GM13976 (cell line): Measurements from ENCODE around the gene GKN1.

Experiments
- DNase-seq: peaks from one replicate; pipeline ENCODE4 v3.0.0; 2012; ENCODE audit warnings: low spot score
- in situ Hi-C: fragments of 300-500 bp; cut with MboI; formaldehyde crosslinking; loops from one replicate; pipeline ENCODE4 v1.12.0; 2022; ENCODE audit warnings: low sequenced_read_pairs, mixed read lengths, inconsistent platforms; ENCODE audit not compliant: unreplicated experiment
- TF ChIP-seq, protein P1 (sequence below): IDR thresholded peaks from 2 replicates; pipeline ENCODE4 v1.5.1; 2012; ENCODE audit warnings: borderline replicate concordance, mild to moderate bottlenecking; ENCODE audit not compliant: insufficient read depth; ENCODE audit errors: extremely low read depth, missing control alignments, control extremely low read depth

The GKN1 gene

DNA sequence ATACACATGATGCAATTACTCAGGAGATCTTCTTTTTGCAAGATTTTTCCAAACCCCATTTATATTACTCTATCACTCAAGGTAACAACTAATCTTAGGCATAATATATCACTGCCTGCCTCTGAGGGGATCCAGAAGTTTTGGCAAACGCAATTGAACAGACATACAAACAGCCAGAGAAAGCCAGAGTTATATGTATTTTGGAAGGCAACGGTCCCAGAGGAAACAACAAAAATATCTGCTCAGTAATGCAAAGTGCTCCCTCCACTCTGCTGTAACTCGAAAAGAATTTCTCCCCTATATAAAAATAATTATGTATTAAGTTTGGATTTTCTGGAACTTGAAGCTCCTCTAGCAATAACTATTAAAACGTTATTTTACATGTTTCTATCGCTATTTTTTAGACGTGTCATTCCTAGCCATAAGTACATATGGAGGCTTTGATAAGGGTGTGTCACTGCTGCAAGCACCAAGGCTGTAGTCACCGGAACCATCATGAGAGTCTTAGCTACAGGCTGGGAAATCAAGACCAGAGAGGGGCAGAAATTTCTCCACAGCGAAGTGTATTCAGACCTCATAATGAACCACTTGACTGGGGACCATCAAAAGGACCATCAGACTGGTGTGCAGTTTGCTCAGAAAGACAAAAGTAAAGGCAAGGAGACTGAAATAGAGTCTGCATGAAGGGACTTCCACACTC is 3.7 kb upstream of the GKN1 start:
- in situ Hi-C loops = no loop called here
- TF ChIP-seq, protein P1, sequence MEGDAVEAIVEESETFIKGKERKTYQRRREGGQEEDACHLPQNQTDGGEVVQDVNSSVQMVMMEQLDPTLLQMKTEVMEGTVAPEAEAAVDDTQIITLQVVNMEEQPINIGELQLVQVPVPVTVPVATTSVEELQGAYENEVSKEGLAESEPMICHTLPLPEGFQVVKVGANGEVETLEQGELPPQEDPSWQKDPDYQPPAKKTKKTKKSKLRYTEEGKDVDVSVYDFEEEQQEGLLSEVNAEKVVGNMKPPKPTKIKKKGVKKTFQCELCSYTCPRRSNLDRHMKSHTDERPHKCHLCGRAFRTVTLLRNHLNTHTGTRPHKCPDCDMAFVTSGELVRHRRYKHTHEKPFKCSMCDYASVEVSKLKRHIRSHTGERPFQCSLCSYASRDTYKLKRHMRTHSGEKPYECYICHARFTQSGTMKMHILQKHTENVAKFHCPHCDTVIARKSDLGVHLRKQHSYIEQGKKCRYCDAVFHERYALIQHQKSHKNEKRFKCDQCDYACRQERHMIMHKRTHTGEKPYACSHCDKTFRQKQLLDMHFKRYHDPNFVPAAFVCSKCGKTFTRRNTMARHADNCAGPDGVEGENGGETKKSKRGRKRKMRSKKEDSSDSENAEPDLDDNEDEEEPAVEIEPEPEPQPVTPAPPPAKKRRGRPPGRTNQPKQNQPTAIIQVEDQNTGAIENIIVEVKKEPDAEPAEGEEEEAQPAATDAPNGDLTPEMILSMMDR = no peak
- DNase-seq = no peak

- in situ Hi-C loops = no loop called here
- no peak for DNase-seq
- TF ChIP-seq, protein P1 = no peak
Measured at GRCh38 chr2:68971591-68972231, 2.7 kb upstream of the GKN1 start.

GRCh38 chr2:68974946-68975665 is 670 bp downstream of the GKN1 start:
- no peak for DNase-seq
- TF ChIP-seq, protein P1 = no peak
- in situ Hi-C loops = no loop called here

DNA sequence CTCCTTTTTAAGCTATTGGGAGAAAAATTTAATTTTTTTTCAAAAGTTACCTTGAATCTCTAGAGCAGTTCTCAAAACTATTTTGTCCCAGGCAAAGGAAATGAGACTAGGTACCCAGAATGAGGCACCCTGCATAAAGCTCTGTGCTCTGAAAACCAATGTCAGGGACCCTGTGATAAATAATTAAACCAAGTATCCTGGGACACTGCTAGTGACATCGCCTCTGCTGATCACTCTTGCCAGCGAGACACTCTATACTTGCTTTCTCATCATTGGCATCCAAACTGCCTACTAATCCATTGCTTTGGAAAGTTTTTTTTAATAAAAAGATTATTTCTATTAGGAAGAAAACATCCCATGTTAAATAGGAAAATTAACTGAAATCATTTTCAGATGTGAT is 1.4 kb downstream of the GKN1 start:
- no peak for DNase-seq
- TF ChIP-seq, protein P1 = no peak
- in situ Hi-C loops = no loop called here

DNA sequence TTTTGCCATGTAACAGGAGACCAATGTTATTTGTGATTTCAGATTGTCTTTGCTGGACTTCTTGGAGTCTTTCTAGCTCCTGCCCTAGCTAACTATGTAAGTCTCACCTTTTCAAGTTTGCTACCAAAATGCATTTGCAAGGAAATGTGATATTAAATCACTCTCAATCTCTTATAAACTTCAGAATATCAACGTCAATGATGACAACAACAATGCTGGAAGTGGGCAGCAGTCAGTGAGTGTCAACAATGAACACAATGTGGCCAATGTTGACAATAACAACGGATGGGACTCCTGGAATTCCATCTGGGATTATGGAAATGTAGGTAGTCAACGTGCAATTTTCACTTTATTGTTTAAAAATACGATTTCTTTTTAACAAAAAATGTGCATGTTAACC is 3.0 kb downstream of the GKN1 start:
- DNase-seq = no peak
- TF ChIP-seq, protein P1 = no peak
- in situ Hi-C loops = no loop called here

- TF ChIP-seq, protein P1 = no peak
- in situ Hi-C loops = no loop called here
- DNase-seq = no peak
Measured at GRCh38 chr2:68978098-68978497, 3.7 kb downstream of the GKN1 start.
